PC-9 (cell line): ENCODE measurements around the gene HSPBP1.

ENCODE experiments used
- CTCF ChIP-seq: fragments of 200-600 bp; sonication (generic); conservative IDR thresholded peaks from 2 replicates; pipeline ENCODE4 v1.6.1; 2017; ENCODE audit warnings: mixed run types, antibody characterized with exemption, mild to moderate bottlenecking, moderate library complexity
- EZH2 ChIP-seq: fragments of 200-600 bp; sonication (generic); IDR thresholded peaks from 2 replicates; pipeline ENCODE4 v1.8.0; 2017; ENCODE audit warnings: antibody characterized with exemption, low read depth

- TF ChIP-seq CTCF (no peak), EZH2 (no peak)
Observed at GRCh38 chr19:55284405-55285058, 4.6 kb upstream of the HSPBP1 start.
